ENCODE results near the gene FZD10. TPM values are rescaled to one million over a fixed set of nuclear protein-coding genes. Genes with fewer than 3 reads are reported as not detected.

The FZD10 gene
- total and polyA plus RNA-seq, 2 of the 4 experiments (the other 2 are of a cell fraction), result not detected

- WGBS, 2 experiments (ENCODE audit: extremely low coverage in 2 of 2, insufficient read length in 1 of 2), result 0% methylated on average over 1 of the region's 16 CpGs; no CpG with 5 or more reads in 1 of the 2 experiments
- Histone ChIP-seq H3K56ac (ENCODE audit: extremely low read depth, insufficient read depth, low read length) (no peak overlapping the region), H4K5ac (ENCODE audit: low read depth, low read length) (no peak overlapping the region), H4K20me1 (ENCODE audit: insufficient read depth, low read length) (no peaks in the 10 kb centered on the region), H3K4me1 (ENCODE audit: control insufficient read depth, insufficient read depth, low read length) (no peaks in the 10 kb centered on the region), H3K9ac (ENCODE audit: low read depth, low read length) (no peak overlapping the region), H2BK120ac (ENCODE audit: low read depth, low read length) (no peak overlapping the region), H3K9me3 (ENCODE audit: control insufficient read depth, insufficient read depth, low read length) (peaks cover 30% of the 10 kb centered on the region), H3K23ac (ENCODE audit: low read depth, low read length) (no peak overlapping the region), H3K14ac (replicated peaks; ENCODE audit: low read depth, low read length) (no peak overlapping the region), H3K18ac (ENCODE audit: low read depth, low read length) (no peak overlapping the region), H2BK5ac (ENCODE audit: low read depth, low read length, poor library complexity, severe bottlenecking) (no peak overlapping the region), H4K8ac (ENCODE audit: low read depth in 2 of 2, low read length in 2 of 2) (no peak overlapping the region), H3K36me3 (ENCODE audit: control insufficient read depth, insufficient read depth, low read length) (no peaks in the 10 kb centered on the region), H2BK20ac (ENCODE audit: low read depth, low read length) (no peak overlapping the region), H3K4me3 (ENCODE audit: insufficient read depth, low read depth, low read length) (no peak overlapping the region), H3K79me1 (ENCODE audit: low read depth in 1 of 2, low read length in 2 of 2) (no peaks in the 10 kb centered on the region), H2BK15ac (ENCODE audit: low read depth, low read length) (no peak overlapping the region), H4K91ac (ENCODE audit: insufficient read depth, low read depth, low read length) (no peak overlapping the region), H2AK9ac (replicated peaks; ENCODE audit: low read depth, low read length, poor library complexity) (no peak overlapping the region), H2AFZ (replicated peaks; ENCODE audit: low read length, poor library complexity) (no peak overlapping the region), H3K4me2 (ENCODE audit: low read depth, low read length) (no peak overlapping the region), H3K9me1 (ENCODE audit: insufficient read depth, low read length) (no peaks in the 10 kb centered on the region), H3K4ac (ENCODE audit: low read depth, low read length) (no peak overlapping the region), H3K27ac (ENCODE audit: insufficient read depth, low read length) (no peak overlapping the region), H3K27me3 (ENCODE audit: control insufficient read depth, insufficient read depth, low read length) (no peaks in the 10 kb centered on the region), H2AK5ac (ENCODE audit: low read depth, low read length) (no peak overlapping the region)
- no TSS peak for BruUV-seq (replicated peaks)
- dilution Hi-C loops (cut with HindIII; ENCODE audit: low sequenced_read_pairs, unreplicated experiment) (no loop called here), in situ Hi-C loops (cut with MboI; ENCODE audit: low sequenced_read_pairs) (no loop called here), intact Hi-C loops (cut with micrococcal nuclease) (no loop called here)
- DNase-seq, result no peak
- CTCF ChIA-PET, result no interaction called here
- POLR2A ChIA-PET (ENCODE audit: unreplicated experiment), result no interaction called here
- ATAC-seq (ENCODE audit: low read depth), result no peak
- no peak for TF ChIP-seq MAFK (IDR thresholded peaks at IDR 0.05; ENCODE audit: low read depth, low read length)
- no peak for TF ChIP-seq POLR2A (IDR thresholded peaks at IDR 0.05; ENCODE audit: low read depth, low read length)
- TF ChIP-seq SMC3 (IDR thresholded peaks at IDR 0.05; ENCODE audit: low read depth, low read length), result no peak
- TF ChIP-seq CEBPB (IDR thresholded peaks at IDR 0.05; ENCODE audit: low read depth, low read length), result no peak
- TF ChIP-seq, protein P1, sequence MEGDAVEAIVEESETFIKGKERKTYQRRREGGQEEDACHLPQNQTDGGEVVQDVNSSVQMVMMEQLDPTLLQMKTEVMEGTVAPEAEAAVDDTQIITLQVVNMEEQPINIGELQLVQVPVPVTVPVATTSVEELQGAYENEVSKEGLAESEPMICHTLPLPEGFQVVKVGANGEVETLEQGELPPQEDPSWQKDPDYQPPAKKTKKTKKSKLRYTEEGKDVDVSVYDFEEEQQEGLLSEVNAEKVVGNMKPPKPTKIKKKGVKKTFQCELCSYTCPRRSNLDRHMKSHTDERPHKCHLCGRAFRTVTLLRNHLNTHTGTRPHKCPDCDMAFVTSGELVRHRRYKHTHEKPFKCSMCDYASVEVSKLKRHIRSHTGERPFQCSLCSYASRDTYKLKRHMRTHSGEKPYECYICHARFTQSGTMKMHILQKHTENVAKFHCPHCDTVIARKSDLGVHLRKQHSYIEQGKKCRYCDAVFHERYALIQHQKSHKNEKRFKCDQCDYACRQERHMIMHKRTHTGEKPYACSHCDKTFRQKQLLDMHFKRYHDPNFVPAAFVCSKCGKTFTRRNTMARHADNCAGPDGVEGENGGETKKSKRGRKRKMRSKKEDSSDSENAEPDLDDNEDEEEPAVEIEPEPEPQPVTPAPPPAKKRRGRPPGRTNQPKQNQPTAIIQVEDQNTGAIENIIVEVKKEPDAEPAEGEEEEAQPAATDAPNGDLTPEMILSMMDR (conservative IDR thresholded peaks at IDR 0.05; ENCODE audit: low read depth, low read length), result no peak
- TF ChIP-seq ELK1 (IDR thresholded peaks at IDR 0.05; ENCODE audit: borderline replicate concordance, low read depth, low read length), result no peak
- TF ChIP-seq RAD21 (IDR thresholded peaks at IDR 0.05; ENCODE audit: low read length), result no peak
- TF ChIP-seq BHLHE40 (IDR thresholded peaks at IDR 0.05; ENCODE audit: low read depth, low read length), result no peak
Observed at GRCh38 chr12:130214686-130215395, 52.6 kb downstream of the FZD10 start.

Data from IMR-90 (cell line).